Neural cell (in vitro differentiated cells): ENCODE measurements around the gene FOSL1. TPM values are rescaled to one million over a fixed set of nuclear protein-coding genes. Genes with fewer than 3 reads are reported as not detected.

Experiments
- H2AFZ ChIP-seq: fragments of 200-600, 300-800 bp; sonication (generic), shearing (Covaris generic); 2 replicates; pipeline ENCODE4 v1.6.0; 2014; ENCODE audit warnings: low read depth, mild to moderate bottlenecking, antibody characterized with exemption, low read length, moderate library complexity
- H3F3A ChIP-seq: fragments of 200-600 bp; shearing (Covaris generic); 2 replicates; pipeline ENCODE4 v1.6.1; 2016; ENCODE audit warnings: mild to moderate bottlenecking, moderate library complexity, mixed read lengths, antibody characterized with exemption, low read length; ENCODE audit not compliant: insufficient read depth, poor library complexity, severe bottlenecking
- H3K27ac ChIP-seq: fragments of 200-600, 300-800 bp; sonication (generic), shearing (Covaris generic); 2 replicates; pipeline ENCODE4 v1.5.1; 2014; ENCODE audit warnings: mild to moderate bottlenecking, low read length, moderate library complexity
- H3K27me3 ChIP-seq: fragments of 300-800, 200-600 bp; sonication (generic), shearing (Covaris generic); 2 replicates; pipeline ENCODE4 v1.6.0; 2014; ENCODE audit warnings: mild to moderate bottlenecking, low read depth, low read length, moderate library complexity; ENCODE audit not compliant: insufficient read depth
- H3K36me3 ChIP-seq: fragments of 300-800, 200-600 bp; sonication (generic), shearing (Covaris generic); 2 replicates; pipeline ENCODE4 v1.5.1; 2014; ENCODE audit warnings: mild to moderate bottlenecking, antibody characterized with exemption, low read length, moderate library complexity; ENCODE audit not compliant: insufficient read depth
- H3K4me2 ChIP-seq: fragments of 300-800, 200-600 bp; sonication (generic), shearing (Covaris generic); 2 replicates; pipeline ENCODE4 v1.6.0; 2014; ENCODE audit warnings: mild to moderate bottlenecking, low read length
- H3K4me3 ChIP-seq: fragments of 300-800, 200-600 bp; sonication (generic), shearing (Covaris generic); 2 replicates; pipeline ENCODE4 v1.5.1; 2014; ENCODE audit warnings: mild to moderate bottlenecking, low read length, moderate library complexity
- H3K79me2 ChIP-seq: fragments of 200-600 bp; shearing (Covaris generic); replicated peaks from 2 replicates; pipeline ENCODE4 v1.6.0; 2014; ENCODE audit warnings: mild to moderate bottlenecking, low read length, moderate library complexity; ENCODE audit not compliant: insufficient read depth
- H3K9ac ChIP-seq: fragments of 300-800, 200-600 bp; sonication (generic), shearing (Covaris generic); 2 replicates; pipeline ENCODE4 v1.6.1; 2016; ENCODE audit warnings: mild to moderate bottlenecking, low read length, mixed read lengths
- H3K9me2 ChIP-seq: fragments of 200-600 bp; shearing (Covaris generic); 2 replicates; pipeline ENCODE4 v1.6.1; 2016; ENCODE audit warnings: mild to moderate bottlenecking, low read length, mixed read lengths; ENCODE audit not compliant: insufficient read depth
- H3K9me3 ChIP-seq: fragments of 200-600, 300-800 bp; sonication (generic), shearing (Covaris generic); 2 replicates; pipeline ENCODE4 v1.6.1; 2016; ENCODE audit warnings: mild to moderate bottlenecking, mixed run types, low read length, moderate library complexity, mixed read lengths
- H4K20me1 ChIP-seq: fragments of 200-600 bp; shearing (Covaris generic); 2 replicates; pipeline ENCODE4 v1.6.1; 2016; ENCODE audit warnings: mild to moderate bottlenecking, mixed run types; ENCODE audit not compliant: insufficient read depth
- EP300 ChIP-seq: fragments of 450-650 bp; conservative IDR thresholded peaks from 2 replicates; pipeline ENCODE4 v1.6.1; 2014; ENCODE audit warnings: antibody characterized with exemption, mild to moderate bottlenecking, moderate library complexity; ENCODE audit not compliant: poor library complexity, severe bottlenecking
- EZH2 ChIP-seq: fragments of 200-600, 300-800 bp; shearing (Covaris generic), sonication (generic); IDR thresholded peaks from 2 replicates; pipeline ENCODE4 v1.6.1; 2014; ENCODE audit warnings: antibody characterized with exemption, low read length, borderline replicate concordance, mild to moderate bottlenecking; ENCODE audit not compliant: insufficient read depth, poor library complexity, severe bottlenecking
- MXI1 ChIP-seq: fragments of 450-650 bp; conservative IDR thresholded peaks from 2 replicates; pipeline ENCODE4 v1.6.1; 2014; ENCODE audit warnings: antibody characterized with exemption, mild to moderate bottlenecking; ENCODE audit not compliant: poor library complexity, severe bottlenecking
- POLR2AphosphoS5 ChIP-seq: IDR thresholded peaks from 2 replicates; pipeline ENCODE4 v1.6.1; 2012
- RAD21 ChIP-seq: fragments of 450-650 bp; conservative IDR thresholded peaks from 2 replicates; pipeline ENCODE4 v1.6.1; 2014; ENCODE audit warnings: antibody characterized with exemption, mild to moderate bottlenecking, moderate library complexity
- SMC3 ChIP-seq: fragments of 450-650 bp; conservative IDR thresholded peaks from 2 replicates; pipeline ENCODE4 v1.6.1; 2014; ENCODE audit warnings: antibody characterized with exemption, mild to moderate bottlenecking, moderate library complexity; ENCODE audit not compliant: poor library complexity
- TAF1 ChIP-seq: IDR thresholded peaks from 2 replicates; pipeline ENCODE4 v1.6.1; 2012; ENCODE audit warnings: low read depth
- polyA plus RNA-seq: library from polyadenylated mRNA; depleted of rRNA; stranded (reverse); fragments of >200 nt; gene quantifications from 2 replicates; pipeline ENCODE4 v1.2.3, GENCODE V29; 2014
- TF ChIP-seq, protein P1 (sequence below): IDR thresholded peaks from 2 replicates; pipeline ENCODE4 v1.6.1; 2012; ENCODE audit warnings: borderline replicate concordance
- TF ChIP-seq, protein P2 (sequence below): fragments of 450-650 bp; IDR thresholded peaks from 2 replicates; pipeline ENCODE4 v1.5.1; 2014; ENCODE audit warnings: antibody characterized with exemption, mild to moderate bottlenecking, moderate library complexity; ENCODE audit not compliant: poor library complexity, severe bottlenecking

FOSL1 gene
- polyA plus RNA-seq, 1 donor from 2014 or later: not detected

- no peak overlapping the region for H2AFZ ChIP-seq
- H3K27me3 ChIP-seq: peaks cover 11% of the 10 kb centered on the region
- no peaks in the 10 kb centered on the region for H3F3A ChIP-seq
- H3K27ac ChIP-seq: no peak overlapping the region
- no peaks in the 10 kb centered on the region for H3K9me2 ChIP-seq
- H3K9ac ChIP-seq: no peak overlapping the region
- no peaks in the 10 kb centered on the region for H3K36me3 ChIP-seq
- H3K79me2 ChIP-seq: no peaks in the 10 kb centered on the region
- H4K20me1 ChIP-seq: no peaks in the 10 kb centered on the region
- no peak for TF ChIP-seq POLR2AphosphoS5
- no peak for TF ChIP-seq EP300
- no peak for TF ChIP-seq RAD21
- no peak for TF ChIP-seq EZH2
- TF ChIP-seq TAF1: no peak
- TF ChIP-seq, protein P1, sequence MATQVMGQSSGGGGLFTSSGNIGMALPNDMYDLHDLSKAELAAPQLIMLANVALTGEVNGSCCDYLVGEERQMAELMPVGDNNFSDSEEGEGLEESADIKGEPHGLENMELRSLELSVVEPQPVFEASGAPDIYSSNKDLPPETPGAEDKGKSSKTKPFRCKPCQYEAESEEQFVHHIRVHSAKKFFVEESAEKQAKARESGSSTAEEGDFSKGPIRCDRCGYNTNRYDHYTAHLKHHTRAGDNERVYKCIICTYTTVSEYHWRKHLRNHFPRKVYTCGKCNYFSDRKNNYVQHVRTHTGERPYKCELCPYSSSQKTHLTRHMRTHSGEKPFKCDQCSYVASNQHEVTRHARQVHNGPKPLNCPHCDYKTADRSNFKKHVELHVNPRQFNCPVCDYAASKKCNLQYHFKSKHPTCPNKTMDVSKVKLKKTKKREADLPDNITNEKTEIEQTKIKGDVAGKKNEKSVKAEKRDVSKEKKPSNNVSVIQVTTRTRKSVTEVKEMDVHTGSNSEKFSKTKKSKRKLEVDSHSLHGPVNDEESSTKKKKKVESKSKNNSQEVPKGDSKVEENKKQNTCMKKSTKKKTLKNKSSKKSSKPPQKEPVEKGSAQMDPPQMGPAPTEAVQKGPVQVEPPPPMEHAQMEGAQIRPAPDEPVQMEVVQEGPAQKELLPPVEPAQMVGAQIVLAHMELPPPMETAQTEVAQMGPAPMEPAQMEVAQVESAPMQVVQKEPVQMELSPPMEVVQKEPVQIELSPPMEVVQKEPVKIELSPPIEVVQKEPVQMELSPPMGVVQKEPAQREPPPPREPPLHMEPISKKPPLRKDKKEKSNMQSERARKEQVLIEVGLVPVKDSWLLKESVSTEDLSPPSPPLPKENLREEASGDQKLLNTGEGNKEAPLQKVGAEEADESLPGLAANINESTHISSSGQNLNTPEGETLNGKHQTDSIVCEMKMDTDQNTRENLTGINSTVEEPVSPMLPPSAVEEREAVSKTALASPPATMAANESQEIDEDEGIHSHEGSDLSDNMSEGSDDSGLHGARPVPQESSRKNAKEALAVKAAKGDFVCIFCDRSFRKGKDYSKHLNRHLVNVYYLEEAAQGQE: no peak
- no peak for TF ChIP-seq SMC3
- TF ChIP-seq MXI1: no peak
- TF ChIP-seq, protein P2, sequence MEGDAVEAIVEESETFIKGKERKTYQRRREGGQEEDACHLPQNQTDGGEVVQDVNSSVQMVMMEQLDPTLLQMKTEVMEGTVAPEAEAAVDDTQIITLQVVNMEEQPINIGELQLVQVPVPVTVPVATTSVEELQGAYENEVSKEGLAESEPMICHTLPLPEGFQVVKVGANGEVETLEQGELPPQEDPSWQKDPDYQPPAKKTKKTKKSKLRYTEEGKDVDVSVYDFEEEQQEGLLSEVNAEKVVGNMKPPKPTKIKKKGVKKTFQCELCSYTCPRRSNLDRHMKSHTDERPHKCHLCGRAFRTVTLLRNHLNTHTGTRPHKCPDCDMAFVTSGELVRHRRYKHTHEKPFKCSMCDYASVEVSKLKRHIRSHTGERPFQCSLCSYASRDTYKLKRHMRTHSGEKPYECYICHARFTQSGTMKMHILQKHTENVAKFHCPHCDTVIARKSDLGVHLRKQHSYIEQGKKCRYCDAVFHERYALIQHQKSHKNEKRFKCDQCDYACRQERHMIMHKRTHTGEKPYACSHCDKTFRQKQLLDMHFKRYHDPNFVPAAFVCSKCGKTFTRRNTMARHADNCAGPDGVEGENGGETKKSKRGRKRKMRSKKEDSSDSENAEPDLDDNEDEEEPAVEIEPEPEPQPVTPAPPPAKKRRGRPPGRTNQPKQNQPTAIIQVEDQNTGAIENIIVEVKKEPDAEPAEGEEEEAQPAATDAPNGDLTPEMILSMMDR: no peak
- no peak overlapping the region for H3K4me3 ChIP-seq
- no peak overlapping the region for H3K4me2 ChIP-seq
- no peaks in the 10 kb centered on the region for H3K9me3 ChIP-seq
Observed at GRCh38 chr11:65871811-65872548, 28.2 kb downstream of the FOSL1 start.

DNA sequence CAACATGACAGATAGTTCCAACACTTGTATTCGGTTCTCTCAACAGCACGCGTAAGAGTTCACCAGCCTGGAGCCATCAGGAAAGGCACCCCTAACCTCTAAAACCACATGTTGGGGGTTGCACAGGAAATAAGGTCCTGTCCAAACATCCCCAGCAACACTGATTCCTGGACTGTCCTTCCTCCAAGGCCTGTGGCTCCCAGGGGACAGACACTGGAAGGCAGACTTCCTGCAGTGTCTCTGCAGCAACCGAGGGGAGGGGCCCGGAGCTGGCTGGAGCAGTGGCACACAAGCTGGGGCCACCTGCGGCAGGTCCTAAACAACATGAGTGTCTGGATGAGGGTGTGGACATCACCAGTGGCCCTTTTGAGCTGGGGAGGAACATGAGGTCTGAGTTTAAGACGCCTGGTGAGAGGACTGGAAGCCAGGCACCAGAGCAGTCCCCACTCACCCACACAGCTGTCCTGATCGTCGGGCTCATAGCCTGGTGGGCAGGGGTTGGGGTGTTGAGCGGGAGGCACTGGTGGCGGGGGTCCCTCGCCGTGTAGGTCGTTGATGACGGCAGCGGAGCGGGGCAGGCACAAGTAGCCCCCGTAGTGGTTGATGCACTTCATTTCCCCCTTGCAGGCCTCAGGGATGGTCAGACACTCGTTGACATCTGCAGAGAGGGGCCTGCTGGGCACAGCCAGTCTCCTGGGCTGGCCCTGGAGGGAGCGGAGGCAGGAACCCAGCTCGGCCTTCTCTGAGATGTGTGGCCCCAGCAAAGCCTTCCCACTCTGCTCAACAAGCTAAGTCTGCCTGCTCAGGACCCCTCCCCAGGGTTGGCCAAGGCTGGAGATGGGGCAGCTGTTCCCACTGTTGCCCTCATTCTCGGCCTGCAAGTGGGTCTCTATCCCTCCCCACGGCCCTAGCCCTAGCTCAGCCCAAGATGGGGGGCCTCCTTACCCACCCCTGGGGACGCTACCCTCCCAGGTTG lies 29.2 kb downstream of the FOSL1 start:
- no peaks in the 10 kb centered on the region for H3K36me3 ChIP-seq
- no peak overlapping the region for H3K27ac ChIP-seq
- H3K9ac ChIP-seq: no peak overlapping the region
- H3K79me2 ChIP-seq: no peaks in the 10 kb centered on the region
- H4K20me1 ChIP-seq: no peaks in the 10 kb centered on the region
- TF ChIP-seq EZH2 (no peak), SMC3 (no peak), MXI1 (no peak), TAF1 (no peak), EP300 (no peak), POLR2AphosphoS5 (no peak), RAD21 (no peak)
- TF ChIP-seq, protein P2: no peak
- TF ChIP-seq, protein P1: no peak
- H3K4me3 ChIP-seq: no peak overlapping the region
- H3K27me3 ChIP-seq: peaks cover 11% of the 10 kb centered on the region
- no peaks in the 10 kb centered on the region for H3F3A ChIP-seq
- no peaks in the 10 kb centered on the region for H3K9me2 ChIP-seq
- no peaks in the 10 kb centered on the region for H3K9me3 ChIP-seq
- H2AFZ ChIP-seq: no peak overlapping the region
- no peak overlapping the region for H3K4me2 ChIP-seq
